ENCODE data around the gene MEIS2.

DNA sequence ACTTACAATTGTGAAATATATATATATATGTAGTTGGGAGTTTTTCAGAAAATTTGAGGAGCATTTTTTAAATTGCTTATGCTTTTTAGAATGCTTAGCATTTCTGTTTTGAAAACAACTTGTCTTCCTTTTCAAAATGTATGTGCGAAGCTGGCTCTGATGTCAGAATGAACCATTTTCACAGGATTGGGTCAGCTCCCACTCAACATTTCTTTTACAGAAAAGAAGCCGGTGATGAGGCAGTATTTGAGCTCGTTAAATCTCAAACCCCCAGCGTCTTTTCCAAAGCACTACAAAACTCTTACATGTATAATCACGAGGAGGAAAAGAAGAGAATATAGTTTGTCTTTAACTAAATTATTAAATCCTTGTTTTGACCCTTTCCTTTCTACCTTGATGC, 225.4 kb downstream of the MEIS2 start:
- no peak for TF ChIP-seq CTCF (IDR thresholded peaks at IDR 0.05)
- no peak for TF ChIP-seq POLR2A (IDR thresholded peaks at IDR 0.05)
- TF ChIP-seq POLR2AphosphoS5 (IDR thresholded peaks at IDR 0.05; ENCODE audit: insufficient read depth in 1 of 2, low read depth in 1 of 2) = no peak

Data from vagina (tissue), 2 donors.